A549 (cell line): ENCODE results near the gene TREML1.

Experiments used
- CHD2 ChIP-seq: fragments of 150-350 bp; IDR thresholded peaks from 2 replicates; pipeline ENCODE4 v1.6.1; 2014; ENCODE audit warnings: low read length; ENCODE audit not compliant: partially characterized antibody
- CTCF ChIP-seq: fragments of >200 bp; sonication (Bioruptor Twin); formaldehyde crosslinking; IDR thresholded peaks from 3 replicates; pipeline ENCODE4 v1.5.1; 2016
- ELK1 ChIP-seq: fragments of 150-350 bp; IDR thresholded peaks from 2 replicates; pipeline ENCODE4 v1.6.1; 2014; ENCODE audit warnings: low read depth, mild to moderate bottlenecking, low read length
- EP300 ChIP-seq, 2 experiments: fragments of >200 bp; sonication (Bioruptor Twin); formaldehyde crosslinking; IDR thresholded peaks; 2 replicates in 1 of 2; 3 replicates in 1 of 2; pipeline ENCODE4 v1.6.1; 2016 to 2017
- MAFK ChIP-seq: fragments of 450-650 bp; IDR thresholded peaks from 2 replicates; pipeline ENCODE4 v1.6.1; 2014; ENCODE audit not compliant: partially characterized antibody
- SMC3 ChIP-seq: fragments of >200 bp; sonication (Bioruptor Twin); formaldehyde crosslinking; IDR thresholded peaks from 3 replicates; pipeline ENCODE4 v1.6.1; 2018; ENCODE audit warnings: inconsistent platforms
- SREBF2 ChIP-seq: fragments of 450-650 bp; IDR thresholded peaks from 2 replicates; pipeline ENCODE4 v1.6.1; 2014; ENCODE audit warnings: mild to moderate bottlenecking, moderate library complexity

GRCh38 chr6:41184761-41185160, 30.6 kb upstream of the TREML1 start:
- no peak for TF ChIP-seq CTCF
- no peak for TF ChIP-seq ELK1
- TF ChIP-seq CHD2, result no peak
- TF ChIP-seq SMC3, result no peak
- TF ChIP-seq MAFK, result no peak
- TF ChIP-seq SREBF2, result no peak
- TF ChIP-seq EP300 (IDR thresholded peaks at IDR 0.05), result no peak
